H1 (cell line): ENCODE data around the gene STH. TPM values are rescaled to one million over a fixed set of nuclear protein-coding genes. Genes with fewer than 3 reads are reported as not detected.

ENCODE experiments used
- CREB1 ChIP-seq: IDR thresholded peaks from 2 replicates; pipeline ENCODE4 v1.6.1; 2012; ENCODE audit warnings: inconsistent platforms
- JUN ChIP-seq: IDR thresholded peaks from 2 replicates; pipeline ENCODE4 v1.6.1; 2011; ENCODE audit warnings: low read depth, mild to moderate bottlenecking, improper control_type of control experiment, low read length
- TAF1 ChIP-seq: IDR thresholded peaks from 2 replicates; pipeline ENCODE4 v1.6.1; 2011; ENCODE audit warnings: mild to moderate bottlenecking, low read depth, low read length
- polyA plus RNA-seq, 7 experiments: library from polyadenylated mRNA; depleted of rRNA in 3 of 7; stranded (reverse) in 5 of 7; unstranded in 2 of 7; fragments of >200 nt in 5 of 7; fragments of 200-250 nt in 2 of 7; gene quantifications; 1 replicate in 5 of 7; 2 replicates in 1 of 7; 4 replicates in 1 of 7; pipeline versions ENCODE4 v1.2.1 to v1.2.3, GENCODE V29; 2011 to 2013; ENCODE audit warnings: missing spikeins in 2 of 7, mixed read lengths in 2 of 7
- total RNA-seq: library from RNA; stranded (reverse); fragmentation: NEBNext Ultra II Directional; extraction: Animal tissue kit (Norgen Biotek cat#: 25700); gene quantifications from 2 replicates; pipeline ENCODE4 v1.2.1, GENCODE V29; 2021

The STH gene
- total and polyA plus RNA-seq, 2 of the 8 experiments (the other 6 are each of a cell fraction or from before 2014, with no cell fraction given), result not detected

DNA sequence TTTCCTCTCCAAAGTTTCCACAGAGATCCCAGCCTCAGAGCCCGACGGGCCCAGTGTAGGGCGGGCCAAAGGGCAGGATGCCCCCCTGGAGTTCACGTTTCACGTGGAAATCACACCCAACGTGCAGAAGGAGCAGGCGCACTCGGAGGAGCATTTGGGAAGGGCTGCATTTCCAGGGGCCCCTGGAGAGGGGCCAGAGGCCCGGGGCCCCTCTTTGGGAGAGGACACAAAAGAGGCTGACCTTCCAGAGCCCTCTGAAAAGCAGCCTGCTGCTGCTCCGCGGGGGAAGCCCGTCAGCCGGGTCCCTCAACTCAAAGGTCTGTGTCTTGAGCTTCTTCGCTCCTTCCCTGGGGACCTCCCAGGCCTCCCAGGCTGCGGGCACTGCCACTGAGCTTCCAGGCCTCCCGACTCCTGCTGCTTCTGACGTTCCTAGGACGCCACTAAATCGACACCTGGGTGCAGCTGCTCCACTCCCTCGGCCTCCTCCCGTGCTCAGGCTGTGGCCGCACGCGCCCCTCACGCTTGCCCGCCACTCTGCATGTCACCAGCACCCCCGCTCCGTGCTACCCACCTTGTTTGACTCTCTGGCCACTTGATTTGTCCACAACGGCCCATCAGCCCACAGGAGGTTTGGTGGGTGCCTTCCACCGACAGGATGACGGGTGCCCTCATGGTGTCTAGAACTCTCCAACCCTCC, 15.3 kb upstream of the STH start (continued):
- no peak for TF ChIP-seq CREB1
- TF ChIP-seq TAF1, result no peak
- TF ChIP-seq JUN, result no peak
